ENCODE results near the gene NDUFV3. TPM values are rescaled to one million over a fixed set of nuclear protein-coding genes. Genes with fewer than 3 reads are reported as not detected.

Gene NDUFV3
- total RNA-seq, 2 donors from 2014 or later = 42.8 to 65.8 TPM

GRCh38 chr21:42850463-42850862, 42.6 kb upstream of the NDUFV3 start:
- TF ChIP-seq CTCF (IDR thresholded peaks at IDR 0.05) = no peak
- Histone ChIP-seq H3K27me3 (replicated peaks; ENCODE audit: insufficient read depth) (no peaks in the 10 kb centered on the region), H3K27ac (no peak overlapping the region), H3K36me3 (peaks cover 48% of the 10 kb centered on the region), H3K4me1 (ENCODE audit: control insufficient read depth in 1 of 2, low read depth in 2 of 2) (peaks cover 0 to 5% of the 10 kb centered on the region in 2 donors), H3K9me3 (no peaks in the 10 kb centered on the region), H3K4me3 (no peak overlapping the region)
- DNase-seq (ENCODE audit: low spot score) (no peak), ATAC-seq (ENCODE audit: insufficient number of reproducible peaks, low FRiP score, low read depth) (no peak)

- no peak for ATAC-seq (ENCODE audit: insufficient number of reproducible peaks, low FRiP score, low read depth)
- H3K36me3 ChIP-seq = peaks cover 52% of the 10 kb centered on the region
- no peak for TF ChIP-seq CTCF (IDR thresholded peaks at IDR 0.05)
Measured at GRCh38 chr21:42850866-42851391, 42.2 kb upstream of the NDUFV3 start.

GRCh38 chr21:42851812-42852665, 41.1 kb upstream of the NDUFV3 start:
- Histone ChIP-seq H3K4me3 (no peak overlapping the region), H3K27ac (no peak overlapping the region), H3K27me3 (replicated peaks; ENCODE audit: insufficient read depth) (no peaks in the 10 kb centered on the region), H3K36me3 (peaks cover 63% of the 10 kb centered on the region), H3K4me1 (ENCODE audit: control insufficient read depth in 1 of 2, low read depth in 2 of 2) (no peaks in the 10 kb centered on the region), H3K9me3 (no peaks in the 10 kb centered on the region)
- TF ChIP-seq CTCF (IDR thresholded peaks at IDR 0.05) = no peak
- ATAC-seq (ENCODE audit: insufficient number of reproducible peaks, low FRiP score, low read depth) = no peak
- no peak for DNase-seq (ENCODE audit: low spot score)

More at GRCh38 chr21:42850866-42851391, 42.2 kb upstream of the NDUFV3 start:
- H3K9me3 ChIP-seq = no peaks in the 10 kb centered on the region
- no peak for DNase-seq (ENCODE audit: low spot score)
- peaks cover 0 to under 1% of the 10 kb centered on the region in 2 donors for H3K4me1 ChIP-seq (ENCODE audit: control insufficient read depth in 1 of 2, low read depth in 2 of 2)
- no peaks in the 10 kb centered on the region for H3K27me3 ChIP-seq (replicated peaks; ENCODE audit: insufficient read depth)
- H3K4me3 ChIP-seq = no peak overlapping the region
- H3K27ac ChIP-seq = no peak overlapping the region

GRCh38 chr21:42852925-42853570, 40.1 kb upstream of the NDUFV3 start:
- peaks cover 63% of the 10 kb centered on the region for H3K36me3 ChIP-seq
- ATAC-seq (ENCODE audit: insufficient number of reproducible peaks, low FRiP score, low read depth) = no peak
- no peak for TF ChIP-seq CTCF (IDR thresholded peaks at IDR 0.05)

GRCh38 chr21:42853621-42854020, 39.5 kb upstream of the NDUFV3 start:
- no peaks in the 10 kb centered on the region for H3K4me1 ChIP-seq (ENCODE audit: control insufficient read depth in 1 of 2, low read depth in 2 of 2)
- no peaks in the 10 kb centered on the region for H3K27me3 ChIP-seq (replicated peaks; ENCODE audit: insufficient read depth)
- no peak for DNase-seq (ENCODE audit: low spot score)
- no peak overlapping the region for H3K4me3 ChIP-seq
- H3K9me3 ChIP-seq = no peaks in the 10 kb centered on the region
- TF ChIP-seq CTCF (IDR thresholded peaks at IDR 0.05) = no peak
- ATAC-seq (ENCODE audit: insufficient number of reproducible peaks, low FRiP score, low read depth) = no peak
- peaks cover 68% of the 10 kb centered on the region for H3K36me3 ChIP-seq
- H3K27ac ChIP-seq = no peak overlapping the region

More at GRCh38 chr21:42852925-42853570, 40.1 kb upstream of the NDUFV3 start:
- DNase-seq (ENCODE audit: low spot score) = no peak
- Histone ChIP-seq H3K27ac (no peak overlapping the region), H3K27me3 (replicated peaks; ENCODE audit: insufficient read depth) (no peaks in the 10 kb centered on the region), H3K4me1 (ENCODE audit: control insufficient read depth in 1 of 2, low read depth in 2 of 2) (no peaks in the 10 kb centered on the region), H3K9me3 (no peaks in the 10 kb centered on the region), H3K4me3 (no peak overlapping the region)
